SK-N-SH (cell line): Measurements from ENCODE around the gene TXN. TPM values are rescaled to one million over a fixed set of nuclear protein-coding genes. Genes with fewer than 3 reads are reported as not detected.
A peak's percentile ranks its signal among the peaks of the same experiment; 100 is the strongest.

ENCODE experiments used
- CTCF ChIA-PET: fragments of 300-600, 350-600 bp; formaldehyde crosslinking; extraction: SDS; loops from one replicate; lab custom pipeline; 2021; lab: Yijun Ruan, JAX
- POLR2A ChIA-PET: fragments of 350-600 bp; sonication (Branson Sonifier 250); formaldehyde crosslinking; extraction: SDS; loops from one replicate; lab custom pipeline; 2020; ENCODE audit warnings: antibody characterized with exemption, inconsistent platforms; lab: Yijun Ruan, JAX
- DNase-seq: peaks from one replicate; pipeline ENCODE4 v3.0.0; 2012
- H2AFZ ChIP-seq: fragments of 200-600 bp; sonication (generic); 2 replicates; pipeline ENCODE4 v1.8.1; 2016; ENCODE audit warnings: antibody characterized with exemption, mild to moderate bottlenecking, low read depth
- H3F3A ChIP-seq: fragments of 200-600 bp; sonication (generic); replicated peaks from 2 replicates; pipeline ENCODE3; 2016; ENCODE audit warnings: antibody characterized with exemption, mild to moderate bottlenecking; ENCODE audit not compliant: insufficient read depth
- H3K27ac ChIP-seq, 2 experiments: fragments of 200-500 bp in 1 of 2; fragments of 200-600 bp in 1 of 2; sonication (Bioruptor generic) in 1 of 2; sonication (generic), shearing (Covaris generic) in 1 of 2; 2 replicates each; pipeline versions ENCODE4 v1.5.1 to v1.6.1; 2014 to 2016; ENCODE audit warnings: low read depth in 2 of 2, inconsistent platforms in 1 of 2, low read length in 1 of 2, mild to moderate bottlenecking in 1 of 2, mixed read lengths in 1 of 2
- H3K27me3 ChIP-seq: fragments of 200-600 bp; sonication (generic), shearing (Covaris generic); 2 replicates; pipeline ENCODE4 v1.6.1; 2016; ENCODE audit warnings: mixed run types; ENCODE audit not compliant: insufficient read depth
- H3K36me3 ChIP-seq, 2 experiments: fragments of 200-500 bp in 1 of 2; fragments of 200-600 bp in 1 of 2; sonication (Bioruptor generic) in 1 of 2; sonication (generic) in 1 of 2; replicated peaks in 1 of 2; 2 replicates each; pipeline versions ENCODE3 to v1.5.1; 2014 to 2016; ENCODE audit warnings: low read length in 1 of 2, mild to moderate bottlenecking in 1 of 2; ENCODE audit not compliant: insufficient read depth in 2 of 2, control insufficient read depth in 1 of 2
- H3K4me1 ChIP-seq, 2 experiments: fragments of 200-500 bp in 1 of 2; fragments of 200-600 bp in 1 of 2; sonication (Bioruptor generic) in 1 of 2; sonication (generic), shearing (Covaris generic) in 1 of 2; 2 replicates each; pipeline versions ENCODE4 v1.5.1 to v1.6.1; 2014 to 2016; ENCODE audit warnings: low read depth in 1 of 2, low read length in 1 of 2, mixed run types in 1 of 2; ENCODE audit not compliant: insufficient read depth in 2 of 2, control insufficient read depth in 1 of 2
- H3K4me2 ChIP-seq: fragments of 200-600 bp; sonication (generic), shearing (Covaris generic); 2 replicates; pipeline ENCODE4 v1.6.1; 2017; ENCODE audit warnings: mixed run types
- H3K4me3 ChIP-seq, 2 experiments: fragments of 200-500 bp in 1 of 2; fragments of 200-600 bp in 1 of 2; sonication (Bioruptor generic) in 1 of 2; sonication (generic), shearing (Covaris generic) in 1 of 2; 2 replicates each; pipeline versions ENCODE4 v1.5.1 to v1.8.1; 2014 to 2016; ENCODE audit warnings: low read depth in 2 of 2, inconsistent platforms in 1 of 2, low read length in 1 of 2, mild to moderate bottlenecking in 1 of 2, mixed read lengths in 1 of 2, moderate library complexity in 1 of 2
- H3K79me2 ChIP-seq: fragments of 200-600 bp; sonication (generic); 2 replicates; pipeline ENCODE4 v1.8.1; 2017; ENCODE audit warnings: mild to moderate bottlenecking; ENCODE audit not compliant: insufficient read depth
- H3K9ac ChIP-seq: fragments of 200-600 bp; sonication (generic); 2 replicates; pipeline ENCODE4 v1.6.1; 2017; ENCODE audit warnings: mixed run types
- H3K9me2 ChIP-seq: fragments of 200-600 bp; sonication (generic); 2 replicates; pipeline ENCODE4 v1.6.1; 2017; ENCODE audit warnings: mixed run types
- H3K9me3 ChIP-seq: fragments of 200-600 bp; sonication (generic); 2 replicates; pipeline ENCODE4 v1.6.1; 2017; ENCODE audit warnings: mixed run types, mild to moderate bottlenecking, moderate library complexity
- H4K20me1 ChIP-seq: fragments of 200-600 bp; sonication (generic); 2 replicates; pipeline ENCODE4 v1.6.1; 2017; ENCODE audit warnings: mild to moderate bottlenecking, mixed run types; ENCODE audit not compliant: insufficient read depth
- CHD2 ChIP-seq: fragments of 150-350 bp; IDR thresholded peaks from 2 replicates; pipeline ENCODE4 v1.6.1; 2018; ENCODE audit warnings: low read length; ENCODE audit not compliant: partially characterized antibody
- CTCF ChIP-seq: fragments of 200-600 bp; sonication (generic); IDR thresholded peaks from 2 replicates; pipeline ENCODE4 v1.6.1; 2017; ENCODE audit warnings: antibody characterized with exemption, mild to moderate bottlenecking, moderate library complexity
- ELF1 ChIP-seq: IDR thresholded peaks from 2 replicates; pipeline ENCODE4 v1.4.0; 2012
- EP300 ChIP-seq, 2 experiments: IDR thresholded peaks; 2 replicates each; pipeline versions ENCODE4 v1.4.0 to v1.6.1; 2012; ENCODE audit warnings: borderline replicate concordance in 1 of 2, low read depth in 1 of 2, low read length in 1 of 2
- FOSL2 ChIP-seq: IDR thresholded peaks from 2 replicates; pipeline ENCODE4 v1.4.0; 2012; ENCODE audit warnings: low read depth, mild to moderate bottlenecking, moderate library complexity, borderline replicate concordance
- FOXJ3 ChIP-seq: sonication (generic); formaldehyde crosslinking; IDR thresholded peaks from 2 replicates; pipeline ENCODE4 v1.5.1; 2020; ENCODE audit warnings: mild to moderate bottlenecking, missing genetic modification reagents
- FOXM1 ChIP-seq: IDR thresholded peaks from 2 replicates; pipeline ENCODE4 v1.4.0; 2012; ENCODE audit warnings: low read depth, mild to moderate bottlenecking
- GATA2 ChIP-seq: sonication (generic); formaldehyde crosslinking; IDR thresholded peaks from 2 replicates; pipeline ENCODE4 v1.5.0; 2020; ENCODE audit warnings: mild to moderate bottlenecking, missing genetic modification reagents
- IRF3 ChIP-seq: fragments of 150-350 bp; IDR thresholded peaks from 2 replicates; pipeline ENCODE4 v1.6.1; 2016; ENCODE audit warnings: mild to moderate bottlenecking, low read depth, low read length
- MXI1 ChIP-seq: IDR thresholded peaks from 2 replicates; pipeline ENCODE4 v1.6.1; 2012; ENCODE audit warnings: mild to moderate bottlenecking, low read depth, low read length, improper control_type of control experiment
- NFIC ChIP-seq: IDR thresholded peaks from 2 replicates; pipeline ENCODE4 v1.4.0; 2012; ENCODE audit warnings: borderline replicate concordance
- NRF1 ChIP-seq: IDR thresholded peaks from 2 replicates; pipeline ENCODE4 v1.6.1; 2012; ENCODE audit warnings: low read depth, mild to moderate bottlenecking, low read length
- POLR2AphosphoS5 ChIP-seq: IDR thresholded peaks from 2 replicates; pipeline ENCODE4 v1.6.1; 2012; ENCODE audit warnings: low read depth, low read length
- RAD21 ChIP-seq: IDR thresholded peaks from 2 replicates; pipeline ENCODE4 v1.6.1; 2012; ENCODE audit warnings: mild to moderate bottlenecking, low read length
- RCOR1 ChIP-seq: fragments of 150-350 bp; IDR thresholded peaks from 2 replicates; pipeline ENCODE4 v1.6.1; 2017; ENCODE audit warnings: antibody characterized with exemption, low read length
- RXRA ChIP-seq: IDR thresholded peaks from 2 replicates; pipeline ENCODE4 v1.4.0; 2012; ENCODE audit warnings: low read depth, mild to moderate bottlenecking, borderline replicate concordance
- SIN3A ChIP-seq: IDR thresholded peaks from 2 replicates; pipeline ENCODE4 v1.6.1; 2012; ENCODE audit warnings: low read depth, mild to moderate bottlenecking, low read length, moderate library complexity, borderline replicate concordance
- TCF12 ChIP-seq: IDR thresholded peaks from 2 replicates; pipeline ENCODE4 v1.4.0; 2012
- USF1 ChIP-seq: IDR thresholded peaks from 2 replicates; pipeline ENCODE4 v1.4.0; 2012; ENCODE audit warnings: low read depth, borderline replicate concordance
- ZBTB33 ChIP-seq: IDR thresholded peaks from 2 replicates; pipeline ENCODE4 v1.4.0; 2012; ENCODE audit warnings: low read depth, borderline replicate concordance
- WGBS: methylation state at CpG from one replicate; pipeline ENCODE4 v1.1.6; 2017; ENCODE audit warnings: low lambda C conversion rate; 5-methylcytosine and 5-hydroxymethylcytosine counted together
- polyA plus RNA-seq, 3 experiments: library from polyadenylated mRNA; depleted of rRNA; stranded (reverse); fragments of >200 nt; gene quantifications; 2 replicates each; pipeline ENCODE4 v1.2.3, GENCODE V29; 2012

TXN gene
- polyA plus RNA-seq, 1 of the 3 experiments (the other 2 are of a cell fraction): 281 TPM

- peaks cover 62% of the 10 kb centered on the region for H3K79me2 ChIP-seq
- no peak for TF ChIP-seq CTCF
- TF ChIP-seq RCOR1: 0 out of 2 replicates have a peak, but pooled peaks have one; percentile 10
- TF ChIP-seq SIN3A: no peak
- H2AFZ ChIP-seq: peak overlapping the region; percentile 75; the same call in 1 of the 2 replicates
- H3K36me3 ChIP-seq: peaks cover 9 to 12% of the 10 kb centered on the region in 2 experiments
- H3K4me1 ChIP-seq: peaks cover 17 to 21% of the 10 kb centered on the region in 2 experiments; a peak in 2 of 4 replicates
- no peaks in the 10 kb centered on the region for H3F3A ChIP-seq
- ChIA-PET CTCF (no interaction called here), POLR2A (no interaction called here)
- H3K9me3 ChIP-seq: no peaks in the 10 kb centered on the region
- 11% methylated on average over 16 of the region's 17 CpGs for WGBS
- peak overlapping the region; percentile 72 to 85; a peak in 2 of 4 replicates for H3K27ac ChIP-seq
- peak overlapping the region; percentile 79 to 93 for H3K4me3 ChIP-seq
- DNase-seq: peak; percentile 27
- H3K27me3 ChIP-seq: no peaks in the 10 kb centered on the region
- H3K4me2 ChIP-seq: peak overlapping the region; percentile 89
- peaks cover 39% of the 10 kb centered on the region for H4K20me1 ChIP-seq
- peak overlapping the region; percentile 82 for H3K9ac ChIP-seq
- H3K9me2 ChIP-seq: no peaks in the 10 kb centered on the region
Observed at GRCh38 chr9:110255034-110255462, 1.3 kb downstream of the TXN start.

GRCh38 chr9:110254500-110254899 lies 1.8 kb downstream of the TXN start:
- H3K4me2 ChIP-seq: peak overlapping the region; percentile 89
- H3K36me3 ChIP-seq: peaks cover 14 to 17% of the 10 kb centered on the region in 2 experiments
- WGBS: 75% methylated on average over 2 of the region's 2 CpGs
- H3K4me3 ChIP-seq: peak overlapping the region; percentile 79 to 93
- H3K9me3 ChIP-seq: no peaks in the 10 kb centered on the region
- peaks cover 17 to 21% of the 10 kb centered on the region in 2 experiments; a peak in 2 of 4 replicates for H3K4me1 ChIP-seq
- no peak overlapping the region for H2AFZ ChIP-seq
- no peaks in the 10 kb centered on the region for H3K27me3 ChIP-seq
- H3K27ac ChIP-seq: no peak overlapping the region
- POLR2A ChIA-PET: no interaction called here
- no peak for TF ChIP-seq FOXJ3 (CRISPR knock-in tag)
- TF ChIP-seq ELF1: no peak
- TF ChIP-seq FOSL2: no peak
- no peak for TF ChIP-seq RAD21
- TF ChIP-seq IRF3: no peak
- no peak for TF ChIP-seq CHD2
- no peak for TF ChIP-seq MXI1
- no peak for TF ChIP-seq USF1
- TF ChIP-seq NRF1: no peak
- TF ChIP-seq TCF12: no peak
- no peak for TF ChIP-seq GATA2 (CRISPR knock-in tag)
- no peak for TF ChIP-seq ZBTB33
- no peak for TF ChIP-seq RXRA
- TF ChIP-seq FOXM1: no peak
- no peak for TF ChIP-seq POLR2AphosphoS5
- TF ChIP-seq EP300 (IDR thresholded peaks at IDR 0.05; ENCODE audit: borderline replicate concordance in 1 of 2, low read depth in 1 of 2, low read length in 1 of 2): no peak
- TF ChIP-seq NFIC: no peak
- TF ChIP-seq SIN3A: no peak
- peaks cover 67% of the 10 kb centered on the region for H3K79me2 ChIP-seq
- no peaks in the 10 kb centered on the region for H3K9me2 ChIP-seq
- H4K20me1 ChIP-seq: peaks cover 44% of the 10 kb centered on the region
- H3K9ac ChIP-seq: peak overlapping the region; percentile 82
- CTCF ChIA-PET: no interaction called here
- no peaks in the 10 kb centered on the region for H3F3A ChIP-seq
- DNase-seq: no peak
